NK-92 (cell line): ENCODE data around the gene HS3ST4.

Experiments used
- DNase-seq: peaks from one replicate; lab custom pipeline; 2025; ENCODE audit not compliant: unreplicated experiment; lab: John Stamatoyannopoulos, UW

The HS3ST4 gene

DNA sequence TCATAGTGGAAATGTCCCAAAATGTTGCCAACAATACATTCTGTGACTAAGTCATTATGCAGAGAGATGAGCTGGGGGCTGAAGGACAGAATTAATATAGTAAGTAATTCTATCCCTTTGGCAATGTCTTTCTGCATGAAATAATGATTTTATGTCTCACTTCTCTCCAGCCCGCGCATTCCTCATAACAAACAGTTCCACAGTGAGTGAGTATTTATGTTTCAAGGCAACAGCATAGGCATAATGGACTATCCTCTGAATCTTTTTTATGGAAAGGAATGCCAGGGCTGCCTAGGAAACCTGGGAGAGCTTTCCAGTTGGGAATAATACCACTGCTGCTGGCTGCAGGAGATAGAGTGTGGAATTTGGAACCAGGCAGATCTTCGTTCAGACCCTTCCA, 477.7 kb downstream of the HS3ST4 start:
- DNase-seq = no peak

DNA sequence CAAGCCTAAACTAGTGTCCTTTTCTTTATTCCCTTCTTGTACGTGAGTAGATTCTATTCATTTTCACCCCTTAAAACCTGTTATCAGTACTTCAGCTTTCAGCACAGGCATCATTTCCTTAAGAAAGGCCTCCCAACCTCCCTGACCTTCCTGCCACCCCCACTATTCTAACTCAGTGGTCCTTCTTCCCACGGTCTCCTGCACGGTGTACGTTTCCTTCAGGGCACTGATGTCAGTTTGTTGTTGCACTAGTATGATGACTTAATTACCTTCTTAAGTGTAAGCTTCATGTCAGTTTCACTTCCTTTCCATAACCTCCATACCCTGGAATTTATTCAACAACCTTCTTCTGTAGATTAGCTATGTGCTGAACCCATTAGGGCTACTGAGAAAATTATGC, 484.2 kb downstream of the HS3ST4 start:
- DNase-seq = no peak

DNA sequence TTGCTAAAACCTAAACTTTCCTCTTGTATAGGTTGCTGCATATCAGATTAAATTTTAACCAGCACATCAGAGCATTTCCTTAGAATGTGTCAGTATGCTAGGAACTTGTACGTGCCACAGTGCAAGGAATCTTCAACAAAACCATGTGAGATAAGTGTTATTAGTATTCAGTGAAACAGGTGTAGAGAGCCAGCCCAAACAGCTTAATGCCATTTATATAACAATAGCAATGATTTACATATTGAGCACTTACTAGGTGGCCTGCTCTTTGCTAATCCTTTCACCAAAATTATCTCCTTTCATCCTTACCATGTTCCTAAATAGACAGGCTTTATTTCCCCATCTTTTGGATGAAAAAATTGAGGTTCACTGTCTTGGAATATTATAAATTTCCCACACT, 485.7 kb downstream of the HS3ST4 start:
- no peak for DNase-seq

DNA sequence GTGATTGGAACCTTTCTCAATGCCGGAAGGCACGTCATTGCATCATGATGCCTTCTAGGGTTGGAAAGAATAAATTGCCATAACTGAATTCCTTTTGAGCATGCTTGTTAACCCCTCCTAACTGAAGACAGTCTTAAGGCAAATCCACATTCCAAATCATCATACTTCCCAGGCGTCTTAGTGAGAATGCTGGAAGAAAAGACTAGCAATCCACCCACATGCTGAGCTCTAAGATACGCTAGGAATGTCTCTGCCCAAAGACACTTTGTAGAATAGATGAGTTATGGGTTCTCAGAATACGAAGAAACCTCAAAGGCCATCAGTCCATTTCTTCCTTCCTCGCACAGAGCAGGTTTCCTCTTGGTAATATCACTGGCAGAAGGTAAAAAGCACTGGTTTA, 486.5 kb downstream of the HS3ST4 start:
- no peak for DNase-seq

DNA sequence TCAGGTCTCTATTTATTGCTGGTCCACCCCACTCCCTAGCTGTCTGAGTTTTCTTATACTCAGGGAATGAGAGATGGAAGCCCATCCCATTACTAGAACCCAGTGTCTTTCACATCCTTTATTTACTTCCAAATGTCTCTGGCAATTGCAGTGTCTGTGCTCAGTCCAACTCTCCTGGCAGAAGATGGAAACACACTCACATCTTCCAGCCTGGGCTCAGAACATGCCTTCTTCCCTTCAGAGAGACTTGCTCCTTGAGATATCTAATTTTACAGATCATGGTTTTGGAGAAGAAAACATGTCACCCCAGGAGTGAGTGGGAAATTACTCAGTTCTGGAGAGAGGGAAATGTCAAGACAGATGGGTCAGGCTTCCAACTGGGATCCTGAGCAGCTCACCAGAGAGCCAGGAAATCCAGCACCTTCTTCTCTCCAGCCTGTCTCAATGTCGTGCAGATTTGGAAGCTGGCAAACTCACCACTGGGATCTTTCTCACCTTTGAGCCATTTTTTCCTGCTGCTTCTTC, 494.4 kb downstream of the HS3ST4 start:
- no peak for DNase-seq
